Measurements from ENCODE around the gene EPS8L3.

EPS8L3 gene

GRCh38 chr1:109789551-109790180, 25.9 kb upstream of the EPS8L3 start:
- Histone ChIP-seq H3K27ac (ENCODE audit: poor library complexity, severe bottlenecking) (no peak overlapping the region), H3K27me3 (ENCODE audit: insufficient read depth, poor library complexity, severe bottlenecking) (no peaks in the 10 kb centered on the region), H3K4me3 (ENCODE audit: severe bottlenecking) (no peak overlapping the region), H3K9me3 (ENCODE audit: severe bottlenecking) (no peaks in the 10 kb centered on the region), H3K4me1 (ENCODE audit: insufficient read depth, poor library complexity, severe bottlenecking) (peaks cover 41% of the 10 kb centered on the region), H3K36me3 (ENCODE audit: low read depth) (no peaks in the 10 kb centered on the region)
- no peak for TF ChIP-seq CTCF (IDR thresholded peaks at IDR 0.05; ENCODE audit: poor library complexity, severe bottlenecking)
- ATAC-seq (ENCODE audit: low read depth) (no peak), DNase-seq (ENCODE audit: low spot score) (no peak)

- peaks cover 40% of the 10 kb centered on the region for H3K4me1 ChIP-seq (ENCODE audit: insufficient read depth, poor library complexity, severe bottlenecking)
- TF ChIP-seq CTCF (IDR thresholded peaks at IDR 0.05; ENCODE audit: poor library complexity, severe bottlenecking), result peak; percentile 23
- ATAC-seq (ENCODE audit: low read depth) (peak; percentile 39; the same call in 1 of the 3 replicates), DNase-seq (ENCODE audit: low spot score) (peak; percentile 50)
- H3K9me3 ChIP-seq (ENCODE audit: severe bottlenecking), result no peaks in the 10 kb centered on the region
- H3K27me3 ChIP-seq (ENCODE audit: insufficient read depth, poor library complexity, severe bottlenecking), result no peaks in the 10 kb centered on the region
- no peaks in the 10 kb centered on the region for H3K36me3 ChIP-seq (ENCODE audit: low read depth)
- H3K4me3 ChIP-seq (ENCODE audit: severe bottlenecking), result no peak overlapping the region
- no peak overlapping the region for H3K27ac ChIP-seq (ENCODE audit: poor library complexity, severe bottlenecking)
Observed at GRCh38 chr1:109788695-109789521, 25.2 kb upstream of the EPS8L3 start.

- Histone ChIP-seq H3K4me3 (ENCODE audit: severe bottlenecking) (no peak overlapping the region), H3K4me1 (ENCODE audit: insufficient read depth, poor library complexity, severe bottlenecking) (peaks cover 40% of the 10 kb centered on the region), H3K27ac (ENCODE audit: poor library complexity, severe bottlenecking) (no peak overlapping the region), H3K36me3 (ENCODE audit: low read depth) (no peaks in the 10 kb centered on the region), H3K9me3 (ENCODE audit: severe bottlenecking) (no peaks in the 10 kb centered on the region), H3K27me3 (ENCODE audit: insufficient read depth, poor library complexity, severe bottlenecking) (no peaks in the 10 kb centered on the region)
- DNase-seq (ENCODE audit: low spot score) (peak; percentile 40), ATAC-seq (ENCODE audit: low read depth) (no peak)
- no peak for TF ChIP-seq CTCF (IDR thresholded peaks at IDR 0.05; ENCODE audit: poor library complexity, severe bottlenecking)
Observed at GRCh38 chr1:109787845-109788601, 24.3 kb upstream of the EPS8L3 start.

GRCh38 chr1:109787211-109787844, 23.6 kb upstream of the EPS8L3 start:
- TF ChIP-seq CTCF (IDR thresholded peaks at IDR 0.05; ENCODE audit: poor library complexity, severe bottlenecking), result no peak
- Histone ChIP-seq H3K36me3 (ENCODE audit: low read depth) (no peaks in the 10 kb centered on the region), H3K4me3 (ENCODE audit: severe bottlenecking) (no peak overlapping the region), H3K27me3 (ENCODE audit: insufficient read depth, poor library complexity, severe bottlenecking) (no peaks in the 10 kb centered on the region), H3K27ac (ENCODE audit: poor library complexity, severe bottlenecking) (no peak overlapping the region), H3K4me1 (ENCODE audit: insufficient read depth, poor library complexity, severe bottlenecking) (peaks cover 37% of the 10 kb centered on the region), H3K9me3 (ENCODE audit: severe bottlenecking) (no peaks in the 10 kb centered on the region)
- peak; percentile 23 for DNase-seq (ENCODE audit: low spot score)
- 0 out of 3 replicates have a peak, but pooled peaks have one; percentile 3 for ATAC-seq (ENCODE audit: low read depth)
